HEK293 (cell line): Measurements from ENCODE around the gene AP1S1.
A peak's percentile ranks its signal among the peaks of the same experiment; 100 is the strongest.

Experiments used
- BCL6B ChIP-seq: fragments of 450-650 bp; formaldehyde crosslinking; IDR thresholded peaks from 2 replicates; pipeline ENCODE4 v1.5.1; 2017; ENCODE audit warnings: missing biosample characterization, missing genetic modification characterization
- EGR2 ChIP-seq: fragments of 450-650 bp; formaldehyde crosslinking; IDR thresholded peaks from 2 replicates; pipeline ENCODE4 v1.5.1; 2016; ENCODE audit warnings: low read depth, missing biosample characterization, missing genetic modification characterization
- GLIS1 ChIP-seq: fragments of 450-650 bp; formaldehyde crosslinking; IDR thresholded peaks from 2 replicates; pipeline ENCODE4 v1.5.1; 2016; ENCODE audit warnings: missing biosample characterization, missing genetic modification characterization
- GLIS2 ChIP-seq: fragments of 450-650 bp; formaldehyde crosslinking; IDR thresholded peaks from 2 replicates; pipeline ENCODE4 v1.5.1; 2016; ENCODE audit warnings: missing biosample characterization, missing genetic modification characterization
- SALL2 ChIP-seq: fragments of 450-650 bp; formaldehyde crosslinking; IDR thresholded peaks from 2 replicates; pipeline ENCODE4 v1.5.0; 2017; ENCODE audit warnings: missing biosample characterization, mild to moderate bottlenecking, missing genetic modification characterization, borderline replicate concordance
- SCRT2 ChIP-seq: fragments of 450-650 bp; formaldehyde crosslinking; IDR thresholded peaks from 2 replicates; pipeline ENCODE4 v1.5.1; 2016; ENCODE audit warnings: missing biosample characterization, missing genetic modification characterization
- SETDB1 ChIP-seq: IDR thresholded peaks from one replicate; pipeline ENCODE4 v1.6.1; 2017; ENCODE audit warnings: mild to moderate bottlenecking, low read length, moderate library complexity, mixed read lengths; ENCODE audit not compliant: insufficient read length
- TRIM28 ChIP-seq: IDR thresholded peaks from 2 replicates; pipeline ENCODE4 v1.6.1; 2011; ENCODE audit warnings: low read length, control low read depth, borderline replicate concordance
- ZBTB20 ChIP-seq: fragments of 450-650 bp; formaldehyde crosslinking; IDR thresholded peaks from 2 replicates; pipeline ENCODE4 v1.5.1; 2016; ENCODE audit warnings: missing biosample characterization, missing genetic modification characterization
- ZBTB6 ChIP-seq: fragments of 450-650 bp; formaldehyde crosslinking; IDR thresholded peaks from 2 replicates; pipeline ENCODE4 v1.5.1; 2017; ENCODE audit warnings: missing biosample characterization, missing genetic modification characterization
- ZFP37 ChIP-seq: fragments of 450-650 bp; formaldehyde crosslinking; IDR thresholded peaks from 2 replicates; pipeline ENCODE4 v1.5.1; 2016; ENCODE audit warnings: missing biosample characterization, missing genetic modification characterization
- ZNF10 ChIP-seq: fragments of 450-650 bp; formaldehyde crosslinking; IDR thresholded peaks from 2 replicates; pipeline ENCODE4 v1.5.1; 2017; ENCODE audit warnings: missing biosample characterization, missing genetic modification characterization
- ZNF148 ChIP-seq: fragments of 450-650 bp; formaldehyde crosslinking; IDR thresholded peaks from 2 replicates; pipeline ENCODE4 v1.5.0; 2017; ENCODE audit warnings: missing biosample characterization, missing genetic modification characterization, borderline replicate concordance
- ZNF157 ChIP-seq: fragments of 450-650 bp; formaldehyde crosslinking; IDR thresholded peaks from 2 replicates; pipeline ENCODE4 v1.5.1; 2016; ENCODE audit warnings: missing biosample characterization, missing genetic modification characterization
- ZNF174 ChIP-seq: fragments of 450-650 bp; formaldehyde crosslinking; IDR thresholded peaks from 2 replicates; pipeline ENCODE4 v1.5.0; 2017; ENCODE audit warnings: missing biosample characterization, mild to moderate bottlenecking, missing genetic modification characterization
- ZNF214 ChIP-seq: fragments of 450-650 bp; formaldehyde crosslinking; IDR thresholded peaks from 2 replicates; pipeline ENCODE4 v1.5.1; 2017; ENCODE audit warnings: missing biosample characterization, mild to moderate bottlenecking, missing genetic modification characterization, borderline replicate concordance
- ZNF239 ChIP-seq: fragments of 450-650 bp; formaldehyde crosslinking; IDR thresholded peaks from 2 replicates; pipeline ENCODE4 v1.5.1; 2016; ENCODE audit warnings: missing biosample characterization, missing genetic modification characterization
- ZNF292 ChIP-seq: fragments of 450-650 bp; formaldehyde crosslinking; IDR thresholded peaks from 2 replicates; pipeline ENCODE4 v1.5.1; 2016; ENCODE audit warnings: low read depth, missing biosample characterization, missing genetic modification characterization, borderline replicate concordance
- ZNF37A ChIP-seq: fragments of 450-650 bp; IDR thresholded peaks from 2 replicates; pipeline ENCODE4 v1.5.1; 2018; ENCODE audit warnings: missing biosample characterization, missing genetic modification characterization
- ZNF391 ChIP-seq: fragments of 450-650 bp; formaldehyde crosslinking; IDR thresholded peaks from 2 replicates; pipeline ENCODE4 v1.5.1; 2016; ENCODE audit warnings: low read depth, missing biosample characterization, missing genetic modification characterization, borderline replicate concordance
- ZNF501 ChIP-seq: fragments of 450-650 bp; formaldehyde crosslinking; IDR thresholded peaks from 2 replicates; pipeline ENCODE4 v1.5.1; 2016; ENCODE audit warnings: missing biosample characterization, missing genetic modification characterization
- ZNF530 ChIP-seq: fragments of 450-650 bp; formaldehyde crosslinking; IDR thresholded peaks from 2 replicates; pipeline ENCODE4 v1.5.1; 2016; ENCODE audit warnings: low read depth, missing biosample characterization, missing genetic modification characterization
- ZNF596 ChIP-seq: fragments of 450-650 bp; IDR thresholded peaks from 2 replicates; pipeline ENCODE4 v1.5.0; 2018; ENCODE audit warnings: missing biosample characterization, mild to moderate bottlenecking, missing genetic modification characterization, moderate library complexity
- ZNF629 ChIP-seq: fragments of 450-650 bp; formaldehyde crosslinking; IDR thresholded peaks from 2 replicates; pipeline ENCODE4 v1.5.1; 2017; ENCODE audit warnings: missing biosample characterization, missing genetic modification characterization
- ZNF645 ChIP-seq: fragments of 450-650 bp; formaldehyde crosslinking; IDR thresholded peaks from 2 replicates; pipeline ENCODE4; 2016; ENCODE audit warnings: missing biosample characterization, missing genetic modification characterization
- ZNF654 ChIP-seq: fragments of 450-650 bp; formaldehyde crosslinking; IDR thresholded peaks from 2 replicates; pipeline ENCODE4 v1.5.1; 2016; ENCODE audit warnings: low read depth, missing biosample characterization, missing genetic modification characterization
- ZNF660 ChIP-seq: fragments of 450-650 bp; IDR thresholded peaks from 2 replicates; pipeline ENCODE4 v1.5.1; 2018; ENCODE audit warnings: missing biosample characterization, mild to moderate bottlenecking, missing genetic modification characterization
- ZNF707 ChIP-seq: fragments of 450-650 bp; formaldehyde crosslinking; IDR thresholded peaks from 2 replicates; pipeline ENCODE4 v1.5.1; 2016; ENCODE audit warnings: missing biosample characterization, missing genetic modification characterization
- ZNF747 ChIP-seq: fragments of 450-650 bp; formaldehyde crosslinking; IDR thresholded peaks from 2 replicates; pipeline ENCODE4 v1.5.1; 2016; ENCODE audit warnings: missing biosample characterization, missing genetic modification characterization
- ZNF776 ChIP-seq: fragments of 450-650 bp; formaldehyde crosslinking; IDR thresholded peaks from 2 replicates; pipeline ENCODE4 v1.5.0; 2017; ENCODE audit warnings: missing biosample characterization, missing genetic modification characterization, borderline replicate concordance
- TF ChIP-seq, protein P1 (sequence below): fragments of 450-650 bp; formaldehyde crosslinking; IDR thresholded peaks from 2 replicates; pipeline ENCODE4 v1.5.1; 2017; ENCODE audit warnings: missing biosample characterization, missing genetic modification characterization

AP1S1 gene

GRCh38 chr7:101159696-101160674 is 5.7 kb downstream of the AP1S1 start (continued):
- TF ChIP-seq ZNF292 (no peak), ZBTB20 (peak; percentile 60), ZNF214 (no peak), ZFP37 (tag by site-specific recombination) (no peak), ZNF660 (tag by site-specific recombination) (no peak), ZNF37A (no peak), SALL2 (tag by site-specific recombination) (0 out of 2 replicates have a peak, but pooled peaks have one; percentile 30), ZNF391 (tag by site-specific recombination) (no peak), ZNF10 (tag by site-specific recombination) (no peak), ZNF707 (tag by site-specific recombination) (no peak), ZNF157 (tag by site-specific recombination) (0 out of 2 replicates have a peak, but pooled peaks have one; percentile 12), ZNF174 (no peak), TRIM28 (no peak), ZNF629 (peak; percentile 14; the same call in 1 of the 2 replicates), BCL6B (tag by site-specific recombination) (no peak), ZNF776 (0 out of 2 replicates have a peak, but pooled peaks have one; percentile 26), GLIS1 (peak; percentile 95), ZNF645 (no peak), ZNF596 (tag by site-specific recombination) (no peak), SCRT2 (no peak), SETDB1 (no peak), GLIS2 (tag by site-specific recombination) (peak; percentile 74; the same call in 1 of the 2 replicates), ZNF239 (tag by site-specific recombination) (no peak), ZNF530 (tag by site-specific recombination) (no peak), ZBTB6 (tag by site-specific recombination) (no peak), ZNF501 (tag by site-specific recombination) (no peak), ZNF654 (tag by site-specific recombination) (no peak), ZNF747 (tag by site-specific recombination) (0 out of 2 replicates have a peak, but pooled peaks have one; percentile 24), EGR2 (tag by site-specific recombination) (peak; percentile 77), ZNF148 (tag by site-specific recombination) (no peak)
- TF ChIP-seq, protein P1, sequence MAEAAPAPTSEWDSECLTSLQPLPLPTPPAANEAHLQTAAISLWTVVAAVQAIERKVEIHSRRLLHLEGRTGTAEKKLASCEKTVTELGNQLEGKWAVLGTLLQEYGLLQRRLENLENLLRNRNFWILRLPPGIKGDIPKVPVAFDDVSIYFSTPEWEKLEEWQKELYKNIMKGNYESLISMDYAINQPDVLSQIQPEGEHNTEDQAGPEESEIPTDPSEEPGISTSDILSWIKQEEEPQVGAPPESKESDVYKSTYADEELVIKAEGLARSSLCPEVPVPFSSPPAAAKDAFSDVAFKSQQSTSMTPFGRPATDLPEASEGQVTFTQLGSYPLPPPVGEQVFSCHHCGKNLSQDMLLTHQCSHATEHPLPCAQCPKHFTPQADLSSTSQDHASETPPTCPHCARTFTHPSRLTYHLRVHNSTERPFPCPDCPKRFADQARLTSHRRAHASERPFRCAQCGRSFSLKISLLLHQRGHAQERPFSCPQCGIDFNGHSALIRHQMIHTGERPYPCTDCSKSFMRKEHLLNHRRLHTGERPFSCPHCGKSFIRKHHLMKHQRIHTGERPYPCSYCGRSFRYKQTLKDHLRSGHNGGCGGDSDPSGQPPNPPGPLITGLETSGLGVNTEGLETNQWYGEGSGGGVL (tag by site-specific recombination) = peak; percentile 95
